ENCODE data around the gene PRAC2.

PRAC2 gene

DNA sequence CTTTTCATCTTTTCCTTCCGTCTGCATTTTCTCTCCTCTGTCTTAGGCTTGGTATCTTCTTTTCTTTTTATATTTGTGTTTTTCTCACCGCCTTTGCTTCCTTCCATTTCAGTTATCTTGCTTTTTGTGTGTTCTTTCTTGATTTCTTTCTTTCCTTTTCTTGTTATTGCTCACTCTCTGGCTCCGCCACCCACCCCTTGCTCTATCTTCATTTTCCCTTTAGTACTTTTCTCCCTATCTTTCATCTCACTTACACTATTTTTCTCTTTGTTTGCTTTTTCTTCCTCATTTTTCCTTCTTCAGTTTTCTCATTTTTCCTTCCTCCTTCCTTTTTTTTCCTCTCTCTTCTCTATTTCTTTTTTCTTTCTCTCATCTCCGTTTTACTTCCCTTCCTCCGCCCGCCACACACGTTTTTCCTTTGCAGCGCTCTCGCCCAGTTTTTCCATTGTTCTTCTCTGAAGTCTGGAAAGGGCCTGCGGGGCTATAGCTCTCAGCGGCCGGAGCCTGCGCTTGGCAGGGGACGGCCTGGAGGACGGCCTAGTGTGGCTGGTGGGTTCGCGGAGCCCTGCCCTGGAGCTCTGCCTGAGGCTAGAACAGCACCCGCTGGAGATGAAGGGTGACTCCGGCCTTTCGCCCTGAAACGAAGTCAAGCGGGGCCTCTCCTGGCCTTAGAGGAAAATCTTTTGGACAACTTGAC, 10.8 kb downstream of the PRAC2 start:
- TF ChIP-seq, protein P1, sequence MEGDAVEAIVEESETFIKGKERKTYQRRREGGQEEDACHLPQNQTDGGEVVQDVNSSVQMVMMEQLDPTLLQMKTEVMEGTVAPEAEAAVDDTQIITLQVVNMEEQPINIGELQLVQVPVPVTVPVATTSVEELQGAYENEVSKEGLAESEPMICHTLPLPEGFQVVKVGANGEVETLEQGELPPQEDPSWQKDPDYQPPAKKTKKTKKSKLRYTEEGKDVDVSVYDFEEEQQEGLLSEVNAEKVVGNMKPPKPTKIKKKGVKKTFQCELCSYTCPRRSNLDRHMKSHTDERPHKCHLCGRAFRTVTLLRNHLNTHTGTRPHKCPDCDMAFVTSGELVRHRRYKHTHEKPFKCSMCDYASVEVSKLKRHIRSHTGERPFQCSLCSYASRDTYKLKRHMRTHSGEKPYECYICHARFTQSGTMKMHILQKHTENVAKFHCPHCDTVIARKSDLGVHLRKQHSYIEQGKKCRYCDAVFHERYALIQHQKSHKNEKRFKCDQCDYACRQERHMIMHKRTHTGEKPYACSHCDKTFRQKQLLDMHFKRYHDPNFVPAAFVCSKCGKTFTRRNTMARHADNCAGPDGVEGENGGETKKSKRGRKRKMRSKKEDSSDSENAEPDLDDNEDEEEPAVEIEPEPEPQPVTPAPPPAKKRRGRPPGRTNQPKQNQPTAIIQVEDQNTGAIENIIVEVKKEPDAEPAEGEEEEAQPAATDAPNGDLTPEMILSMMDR (conservative IDR thresholded peaks at IDR 0.05): no peak
- H3K27ac ChIP-seq: peak overlapping the region; percentile 100

DNA sequence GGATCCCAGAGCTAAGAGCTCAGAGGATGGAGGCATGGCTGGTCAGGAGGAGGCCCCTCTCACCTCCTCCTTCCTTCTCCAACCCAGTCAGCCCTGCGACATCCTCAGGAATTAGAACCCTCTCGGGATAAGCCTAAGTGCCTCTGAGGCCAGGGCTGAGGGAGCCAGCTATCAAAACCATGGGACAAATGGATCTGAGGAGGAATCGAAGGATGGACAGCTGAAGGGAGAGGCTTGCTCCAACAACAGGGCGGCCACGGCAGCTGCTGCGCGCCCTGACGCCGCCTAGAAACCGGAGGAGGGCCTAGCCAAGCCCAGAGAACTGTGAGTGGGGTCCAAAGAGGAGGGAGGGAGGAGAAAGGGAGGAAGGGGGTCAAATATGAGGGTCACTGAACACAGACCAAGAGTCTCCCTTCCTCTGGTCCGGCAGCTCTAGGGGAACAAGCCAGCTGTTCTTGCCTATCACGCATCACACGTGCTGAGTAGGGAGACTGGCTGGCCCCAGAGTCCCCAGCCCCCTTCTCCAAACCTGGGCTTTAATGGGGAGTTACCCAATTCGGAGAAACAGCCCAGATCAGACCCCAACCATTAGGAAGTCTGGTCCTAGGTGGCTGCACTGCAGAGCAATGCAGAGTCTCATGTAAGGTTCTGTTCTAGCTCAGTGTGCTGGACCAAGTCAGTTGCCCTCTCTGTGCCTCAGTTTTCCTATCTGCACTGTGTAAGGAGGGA, 11.5 kb downstream of the PRAC2 start:
- H3K27ac ChIP-seq: peak overlapping the region; percentile 100
- TF ChIP-seq, protein P1 (conservative IDR thresholded peaks at IDR 0.05): no peak

DNA sequence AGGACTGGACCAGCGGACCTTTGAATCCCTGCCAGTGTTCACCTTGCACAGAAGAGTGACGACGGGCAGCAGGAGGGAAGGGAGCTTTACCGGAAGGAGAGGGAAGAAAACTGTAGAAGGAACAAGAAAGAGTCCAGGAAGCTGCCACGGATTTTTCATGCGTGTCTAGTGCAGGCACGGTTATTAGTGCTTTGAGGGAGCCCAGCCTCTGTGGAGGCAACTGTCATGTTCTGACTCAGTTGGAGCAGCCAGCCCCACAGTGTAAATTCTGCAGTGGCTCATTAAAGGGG, 12.0 kb downstream of the PRAC2 start:
- H3K27ac ChIP-seq: peak overlapping the region; percentile 100
- TF ChIP-seq, protein P1 (conservative IDR thresholded peaks at IDR 0.05): no peak

DNA sequence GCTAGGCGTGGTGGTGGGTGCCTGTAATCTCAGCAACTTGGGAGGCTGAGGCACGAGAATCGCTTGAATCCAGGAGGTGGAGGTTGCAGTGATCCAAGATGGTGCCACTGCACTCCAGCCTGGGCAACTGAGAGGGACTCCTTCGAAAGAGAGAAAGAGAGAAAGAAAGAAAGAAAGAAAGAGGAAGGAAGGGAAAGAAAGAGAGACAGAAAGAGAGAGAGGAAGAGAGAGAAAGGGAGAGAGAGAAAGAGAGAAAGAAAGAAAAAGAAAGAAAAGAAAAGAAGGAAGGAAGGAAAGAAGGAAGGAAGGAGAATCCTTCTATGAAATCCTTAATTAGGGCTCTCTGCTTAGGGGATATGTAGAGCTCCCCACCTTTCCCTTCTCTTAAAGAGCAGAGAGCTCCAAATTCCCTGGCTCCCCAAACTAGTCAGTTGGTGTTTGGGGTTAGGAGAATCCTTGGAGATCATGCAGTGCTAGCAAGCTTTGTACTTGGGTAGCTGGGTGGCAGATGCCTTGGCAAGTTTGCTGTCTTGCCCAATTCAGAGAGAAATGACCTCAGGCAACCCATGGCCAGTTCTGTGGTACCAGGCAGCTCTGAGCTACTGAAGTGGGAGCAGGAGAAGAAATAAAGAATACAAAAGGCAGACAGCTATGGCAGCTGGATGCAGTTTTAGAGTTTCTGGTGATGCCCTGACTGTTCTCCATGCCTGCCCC, 14.5 kb downstream of the PRAC2 start:
- no peak overlapping the region for H3K27ac ChIP-seq
- TF ChIP-seq, protein P1 (conservative IDR thresholded peaks at IDR 0.05): no peak

DNA sequence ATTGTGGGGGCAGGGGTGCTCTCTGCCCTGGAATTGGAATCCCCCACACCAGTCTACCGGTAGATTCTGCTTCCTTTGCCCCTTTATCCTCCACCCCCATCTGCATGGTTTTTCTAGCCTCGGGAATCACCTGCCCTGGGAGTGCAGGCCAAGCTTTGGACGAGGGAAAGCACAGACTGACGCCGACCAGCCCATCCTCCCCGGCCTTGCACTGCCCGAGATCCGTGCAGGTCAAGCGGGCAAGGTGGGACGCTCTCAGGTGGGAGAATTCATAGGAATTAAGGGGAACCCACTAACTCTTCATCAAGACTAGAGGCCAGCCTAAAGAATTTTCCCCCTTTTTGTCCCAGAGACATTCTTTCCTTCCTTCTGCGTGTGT, 15.4 kb downstream of the PRAC2 start:
- H3K27ac ChIP-seq: no peak overlapping the region

DNA sequence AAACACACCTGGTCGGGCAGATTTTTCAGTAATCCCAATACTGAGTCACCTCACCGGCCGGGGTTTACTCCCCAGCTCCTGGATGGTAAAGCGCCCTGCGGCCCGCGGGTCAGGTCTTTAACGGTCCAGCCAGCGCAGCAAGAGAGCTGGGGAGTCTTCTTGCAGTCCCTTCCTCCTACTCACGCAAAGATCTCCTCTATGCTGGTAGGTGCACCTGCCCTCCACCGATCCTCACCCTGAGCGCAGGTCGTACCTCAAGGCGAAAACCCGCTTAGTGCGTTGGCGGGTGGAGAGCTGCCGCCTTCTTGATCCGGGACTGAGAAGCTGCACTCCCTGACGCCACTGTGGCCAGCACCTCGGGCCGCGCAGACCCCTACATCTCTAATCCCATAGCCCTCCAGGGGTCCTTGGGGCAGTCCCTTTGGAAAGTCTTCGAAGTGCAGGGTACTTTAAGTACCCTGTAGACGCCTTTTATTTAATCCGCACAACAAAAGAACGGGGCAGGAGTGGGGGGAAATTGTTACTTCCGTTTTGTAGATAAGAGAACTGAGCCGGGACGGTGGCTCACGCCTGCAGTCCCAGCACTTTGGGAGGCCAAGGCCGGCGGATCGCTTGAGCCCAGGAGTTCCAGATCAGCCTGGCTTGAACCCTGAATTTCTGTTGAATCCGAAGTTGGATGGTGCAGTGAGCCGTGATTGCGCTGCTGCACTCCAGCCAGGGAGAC, 16.0 kb downstream of the PRAC2 start:
- TF ChIP-seq, protein P1 (conservative IDR thresholded peaks at IDR 0.05): no peak
- H3K27ac ChIP-seq: no peak overlapping the region

More for the DNA sequence above, 15.4 kb downstream of the PRAC2 start:
- TF ChIP-seq, protein P1 (conservative IDR thresholded peaks at IDR 0.05): no peak

DNA sequence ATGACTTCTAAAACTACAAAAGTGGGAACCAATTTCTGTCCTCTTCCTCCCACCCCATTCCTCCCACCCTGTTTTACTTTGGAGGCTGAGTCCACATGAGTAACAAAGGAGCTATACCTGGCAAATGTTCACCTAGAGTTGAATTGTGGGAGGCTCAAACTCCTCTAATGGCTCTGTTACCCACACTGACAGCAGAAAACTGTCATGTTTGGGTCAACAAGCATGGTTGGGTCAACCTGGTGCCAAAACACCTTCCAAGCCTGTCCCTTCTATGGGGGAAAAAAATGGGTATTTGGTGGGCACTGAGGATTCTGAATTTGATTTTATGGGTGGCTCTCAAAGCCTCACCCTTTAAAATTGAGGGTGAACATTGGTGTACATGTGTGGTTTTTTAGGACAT, 17.6 kb downstream of the PRAC2 start:
- TF ChIP-seq, protein P1 (conservative IDR thresholded peaks at IDR 0.05): no peak
- H3K27ac ChIP-seq: no peak overlapping the region

Measured in VCaP (cell line).